ENCODE results near the gene FAM193A. TPM values are rescaled to one million over a fixed set of nuclear protein-coding genes. Genes with fewer than 3 reads are reported as not detected.

Gene FAM193A
- total and polyA plus RNA-seq, 2 experiments from 2014 or later, result 12.0 to 22.9 TPM

DNA sequence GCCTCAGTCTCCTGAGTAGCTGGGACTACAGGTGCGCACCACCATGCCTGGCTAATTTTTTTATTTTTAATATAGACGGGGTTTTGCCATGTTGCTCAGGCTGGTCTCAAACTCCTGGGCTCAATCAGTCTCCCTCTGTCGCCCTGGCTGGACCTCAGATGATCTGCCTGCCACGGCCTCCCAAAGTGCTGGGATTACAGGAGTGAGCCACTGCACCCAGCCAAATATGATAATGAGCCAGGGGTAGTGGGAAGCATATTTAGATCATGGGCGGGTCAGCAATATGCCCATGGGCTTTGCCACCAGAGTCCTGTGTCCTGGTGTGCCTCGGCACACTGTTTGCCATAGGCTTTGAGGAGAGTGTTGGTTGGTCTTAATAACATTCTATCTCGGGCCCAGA lies 71.8 kb downstream of the FAM193A start:
- ATAC-seq, result no peak
- peaks cover 100% of the 10 kb centered on the region for H3K79me2 ChIP-seq (replicated peaks; ENCODE audit: insufficient read depth)

GRCh38 chr4:2615821-2616220 lies 79.4 kb downstream of the FAM193A start:
- Histone ChIP-seq H2AFZ (no peak overlapping the region), H3K4me2 (no peak overlapping the region), H3K4me3 (no peak overlapping the region), H3K36me3 (ENCODE audit: insufficient read depth) (no peaks in the 10 kb centered on the region), H3F3A (replicated peaks; ENCODE audit: low read depth) (no peaks in the 10 kb centered on the region), H4K20me1 (replicated peaks; ENCODE audit: insufficient read depth) (peaks cover 23% of the 10 kb centered on the region), H3K27me3 (ENCODE audit: insufficient read depth) (no peaks in the 10 kb centered on the region), H3K79me2 (replicated peaks; ENCODE audit: insufficient read depth) (peaks cover 98% of the 10 kb centered on the region), H3K4me1 (ENCODE audit: insufficient read depth) (peaks cover 9% of the 10 kb centered on the region), H3K27ac (ENCODE audit: low read depth) (no peak overlapping the region), H3K9me2 (ENCODE audit: insufficient read depth) (no peaks in the 10 kb centered on the region)
- Mint-ChIP-seq H3K4me1 (peaks cover 21% of the 10 kb centered on the region), H3K27me3 (ENCODE audit: insufficient read depth, low read depth, poor library complexity) (peaks cover 2% of the 10 kb centered on the region), H3K36me3 (ENCODE audit: low read depth) (peaks cover 10% of the 10 kb centered on the region), H3K27ac (peak overlapping the region; percentile 75; the same call in 1 of the 2 replicates), H3K4me3 (no peak overlapping the region), H3K9me3 (no peaks in the 10 kb centered on the region)
- ATAC-seq (no peak), DNase-seq (ENCODE audit: low spot score) (no peak)
- TF ChIP-seq, protein P1, sequence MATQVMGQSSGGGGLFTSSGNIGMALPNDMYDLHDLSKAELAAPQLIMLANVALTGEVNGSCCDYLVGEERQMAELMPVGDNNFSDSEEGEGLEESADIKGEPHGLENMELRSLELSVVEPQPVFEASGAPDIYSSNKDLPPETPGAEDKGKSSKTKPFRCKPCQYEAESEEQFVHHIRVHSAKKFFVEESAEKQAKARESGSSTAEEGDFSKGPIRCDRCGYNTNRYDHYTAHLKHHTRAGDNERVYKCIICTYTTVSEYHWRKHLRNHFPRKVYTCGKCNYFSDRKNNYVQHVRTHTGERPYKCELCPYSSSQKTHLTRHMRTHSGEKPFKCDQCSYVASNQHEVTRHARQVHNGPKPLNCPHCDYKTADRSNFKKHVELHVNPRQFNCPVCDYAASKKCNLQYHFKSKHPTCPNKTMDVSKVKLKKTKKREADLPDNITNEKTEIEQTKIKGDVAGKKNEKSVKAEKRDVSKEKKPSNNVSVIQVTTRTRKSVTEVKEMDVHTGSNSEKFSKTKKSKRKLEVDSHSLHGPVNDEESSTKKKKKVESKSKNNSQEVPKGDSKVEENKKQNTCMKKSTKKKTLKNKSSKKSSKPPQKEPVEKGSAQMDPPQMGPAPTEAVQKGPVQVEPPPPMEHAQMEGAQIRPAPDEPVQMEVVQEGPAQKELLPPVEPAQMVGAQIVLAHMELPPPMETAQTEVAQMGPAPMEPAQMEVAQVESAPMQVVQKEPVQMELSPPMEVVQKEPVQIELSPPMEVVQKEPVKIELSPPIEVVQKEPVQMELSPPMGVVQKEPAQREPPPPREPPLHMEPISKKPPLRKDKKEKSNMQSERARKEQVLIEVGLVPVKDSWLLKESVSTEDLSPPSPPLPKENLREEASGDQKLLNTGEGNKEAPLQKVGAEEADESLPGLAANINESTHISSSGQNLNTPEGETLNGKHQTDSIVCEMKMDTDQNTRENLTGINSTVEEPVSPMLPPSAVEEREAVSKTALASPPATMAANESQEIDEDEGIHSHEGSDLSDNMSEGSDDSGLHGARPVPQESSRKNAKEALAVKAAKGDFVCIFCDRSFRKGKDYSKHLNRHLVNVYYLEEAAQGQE (IDR thresholded peaks at IDR 0.05; ENCODE audit: unreplicated experiment), result no peak
- TF ChIP-seq, protein P2, sequence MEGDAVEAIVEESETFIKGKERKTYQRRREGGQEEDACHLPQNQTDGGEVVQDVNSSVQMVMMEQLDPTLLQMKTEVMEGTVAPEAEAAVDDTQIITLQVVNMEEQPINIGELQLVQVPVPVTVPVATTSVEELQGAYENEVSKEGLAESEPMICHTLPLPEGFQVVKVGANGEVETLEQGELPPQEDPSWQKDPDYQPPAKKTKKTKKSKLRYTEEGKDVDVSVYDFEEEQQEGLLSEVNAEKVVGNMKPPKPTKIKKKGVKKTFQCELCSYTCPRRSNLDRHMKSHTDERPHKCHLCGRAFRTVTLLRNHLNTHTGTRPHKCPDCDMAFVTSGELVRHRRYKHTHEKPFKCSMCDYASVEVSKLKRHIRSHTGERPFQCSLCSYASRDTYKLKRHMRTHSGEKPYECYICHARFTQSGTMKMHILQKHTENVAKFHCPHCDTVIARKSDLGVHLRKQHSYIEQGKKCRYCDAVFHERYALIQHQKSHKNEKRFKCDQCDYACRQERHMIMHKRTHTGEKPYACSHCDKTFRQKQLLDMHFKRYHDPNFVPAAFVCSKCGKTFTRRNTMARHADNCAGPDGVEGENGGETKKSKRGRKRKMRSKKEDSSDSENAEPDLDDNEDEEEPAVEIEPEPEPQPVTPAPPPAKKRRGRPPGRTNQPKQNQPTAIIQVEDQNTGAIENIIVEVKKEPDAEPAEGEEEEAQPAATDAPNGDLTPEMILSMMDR (conservative IDR thresholded peaks at IDR 0.05; ENCODE audit: low read depth in 2 of 2), result no peak
- TF ChIP-seq, protein P3, sequence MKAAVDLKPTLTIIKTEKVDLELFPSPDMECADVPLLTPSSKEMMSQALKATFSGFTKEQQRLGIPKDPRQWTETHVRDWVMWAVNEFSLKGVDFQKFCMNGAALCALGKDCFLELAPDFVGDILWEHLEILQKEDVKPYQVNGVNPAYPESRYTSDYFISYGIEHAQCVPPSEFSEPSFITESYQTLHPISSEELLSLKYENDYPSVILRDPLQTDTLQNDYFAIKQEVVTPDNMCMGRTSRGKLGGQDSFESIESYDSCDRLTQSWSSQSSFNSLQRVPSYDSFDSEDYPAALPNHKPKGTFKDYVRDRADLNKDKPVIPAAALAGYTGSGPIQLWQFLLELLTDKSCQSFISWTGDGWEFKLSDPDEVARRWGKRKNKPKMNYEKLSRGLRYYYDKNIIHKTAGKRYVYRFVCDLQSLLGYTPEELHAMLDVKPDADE (IDR thresholded peaks at IDR 0.05), result no peak
- TF ChIP-seq POLR2AphosphoS5 (IDR thresholded peaks at IDR 0.05; ENCODE audit: low read depth), result no peak

More for the DNA sequence above, 71.8 kb downstream of the FAM193A start:
- H3K36me3 Mint-ChIP-seq (ENCODE audit: low read depth), result peaks cover 7% of the 10 kb centered on the region; the same call in 2 of the 3 replicates
- no peak overlapping the region for H2AFZ ChIP-seq
- H3K27me3 Mint-ChIP-seq (ENCODE audit: insufficient read depth, low read depth, poor library complexity), result no peaks in the 10 kb centered on the region
- no peaks in the 10 kb centered on the region for H3K36me3 ChIP-seq (ENCODE audit: insufficient read depth)
- no peaks in the 10 kb centered on the region for H3K9me3 Mint-ChIP-seq
- H3K4me1 Mint-ChIP-seq, result peaks cover 11% of the 10 kb centered on the region
- no peaks in the 10 kb centered on the region for H3K27me3 ChIP-seq (ENCODE audit: insufficient read depth)
- no peak for DNase-seq (ENCODE audit: low spot score)
- H3K4me3 ChIP-seq, result no peak overlapping the region
- H3K4me3 Mint-ChIP-seq, result no peak overlapping the region
- peaks cover 39% of the 10 kb centered on the region for H4K20me1 ChIP-seq (replicated peaks; ENCODE audit: insufficient read depth)
- peak overlapping the region; percentile 67; the same call in 1 of the 2 replicates for H3K27ac Mint-ChIP-seq
- H3K27ac ChIP-seq (ENCODE audit: low read depth), result peak overlapping the region; percentile 37; the same call in 1 of the 2 replicates
- H3F3A ChIP-seq (replicated peaks; ENCODE audit: low read depth), result no peaks in the 10 kb centered on the region
- TF ChIP-seq EZH2phosphoT487 (IDR thresholded peaks at IDR 0.05; ENCODE audit: unreplicated experiment) (no peak), JUNB (IDR thresholded peaks at IDR 0.05; ENCODE audit: unreplicated experiment) (no peak), ZNF331 (CRISPR knock-in tag; IDR thresholded peaks at IDR 0.05; ENCODE audit: low read depth) (no peak), ZNF114 (CRISPR knock-in tag; IDR thresholded peaks at IDR 0.05) (no peak), NANOG (IDR thresholded peaks at IDR 0.05; ENCODE audit: borderline replicate concordance) (no peak)
- TF ChIP-seq, protein P3 (IDR thresholded peaks at IDR 0.05), result no peak
- H3K9me2 ChIP-seq (ENCODE audit: insufficient read depth), result no peaks in the 10 kb centered on the region
- H3K4me1 ChIP-seq (ENCODE audit: insufficient read depth), result peaks cover 7% of the 10 kb centered on the region; the same call in 1 of the 2 replicates
- no peak overlapping the region for H3K4me2 ChIP-seq
